NK-92 treated with Interleukin-12 subunit alpha and Interleukin-12 subunit beta, amount 100 ng/mL, for 24 hours (cell line): ENCODE data around the gene SLC24A3.

Source experiments
- DNase-seq: peaks from one replicate; lab custom pipeline; 2025; lab: John Stamatoyannopoulos, UW

SLC24A3 gene

DNA sequence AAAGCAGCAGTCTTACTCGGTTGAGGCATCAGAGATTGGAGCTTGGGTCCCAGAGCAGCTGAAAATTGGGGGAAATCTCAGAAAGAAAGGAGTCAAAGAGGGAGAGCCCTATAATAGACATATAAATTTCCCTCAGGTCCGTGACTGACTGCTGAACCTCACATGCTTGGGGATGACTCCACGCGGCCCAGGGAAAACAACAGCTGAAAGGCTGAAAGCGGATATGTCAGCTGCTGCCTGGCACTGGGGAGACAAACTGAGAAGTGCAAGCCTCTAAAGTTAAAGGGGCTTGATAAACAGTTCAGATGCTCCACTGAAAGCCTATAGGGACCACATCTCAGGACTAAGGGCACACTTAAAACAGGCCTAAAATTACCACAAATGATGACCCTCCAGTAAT lies 289.7 kb downstream of the SLC24A3 start:
- no peak for DNase-seq

DNA sequence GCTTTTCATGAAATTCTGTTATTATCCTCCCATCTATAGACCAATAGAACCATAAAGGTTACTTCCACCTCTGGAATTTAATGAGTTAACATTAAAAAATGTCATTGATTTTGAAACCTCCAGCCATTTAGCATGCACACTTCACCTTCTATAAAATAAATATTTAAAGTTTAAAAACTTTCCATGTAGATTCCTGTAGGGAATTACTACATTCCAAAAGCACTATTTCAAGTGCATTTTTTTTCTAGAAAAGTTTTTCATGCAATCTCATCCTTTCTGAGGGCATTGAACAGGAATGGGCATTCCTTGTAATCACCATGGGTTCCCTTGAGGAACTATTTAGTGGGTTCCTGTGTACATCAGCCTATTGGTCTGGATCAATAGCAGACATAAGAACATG lies 291.8 kb downstream of the SLC24A3 start:
- DNase-seq = no peak

DNA sequence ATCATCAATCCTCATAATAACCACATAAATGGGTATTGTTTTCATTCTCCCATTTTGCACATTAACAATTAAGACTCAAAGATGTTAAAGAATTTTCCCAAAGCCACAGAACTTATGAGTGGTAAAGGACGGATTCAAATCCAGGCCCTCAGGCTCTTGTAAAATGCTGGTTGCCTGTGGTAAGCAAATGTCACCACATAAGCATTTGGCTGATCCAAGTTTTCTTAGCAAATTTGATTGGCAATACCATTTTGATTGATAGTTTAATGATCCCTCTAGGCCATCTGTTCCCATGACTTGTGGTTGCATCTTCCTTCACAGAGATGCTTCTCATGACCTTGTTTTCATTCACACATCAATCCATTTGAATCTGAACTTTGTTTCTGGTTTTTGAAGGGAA lies 293.6 kb downstream of the SLC24A3 start:
- no peak for DNase-seq

DNA sequence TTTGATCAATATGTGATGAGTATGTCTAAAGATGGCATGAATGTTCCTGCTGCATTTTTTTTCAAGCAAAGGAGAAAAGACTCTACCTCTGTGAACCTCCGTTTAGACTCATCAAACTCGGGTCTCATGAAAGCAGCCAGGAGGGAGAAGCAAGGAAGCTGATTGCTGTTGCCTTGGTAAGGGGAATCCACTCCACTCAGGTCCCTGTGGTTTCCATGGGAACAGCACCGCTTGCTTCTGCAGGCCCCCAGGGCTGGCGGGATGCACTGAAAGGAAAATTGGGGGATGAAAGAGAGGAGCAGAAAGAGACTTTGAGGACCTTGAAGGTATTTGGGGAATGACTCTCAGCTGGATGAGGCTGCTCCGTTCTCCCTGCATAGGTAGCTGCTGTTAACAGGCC lies 296.0 kb downstream of the SLC24A3 start:
- no peak for DNase-seq

DNA sequence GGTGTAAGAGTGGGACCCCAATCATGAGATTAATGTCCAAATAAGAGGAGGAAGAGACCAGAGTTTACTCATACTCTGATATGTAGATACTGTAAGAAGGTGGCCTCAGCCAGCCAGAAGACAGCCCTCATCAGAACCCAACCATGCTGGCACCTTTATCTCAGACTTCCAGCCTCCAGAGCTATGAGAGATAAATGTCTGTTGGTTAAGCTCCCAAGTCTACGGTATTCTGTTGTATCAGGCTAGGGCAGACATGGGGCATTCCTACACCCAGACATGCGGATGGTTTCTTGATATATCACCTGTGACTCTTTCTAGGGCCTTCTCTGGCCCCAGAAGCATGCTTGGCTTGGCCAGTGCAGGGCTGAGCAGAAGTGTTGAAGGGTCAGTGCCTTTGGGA lies 298.2 kb downstream of the SLC24A3 start:
- no peak for DNase-seq

DNA sequence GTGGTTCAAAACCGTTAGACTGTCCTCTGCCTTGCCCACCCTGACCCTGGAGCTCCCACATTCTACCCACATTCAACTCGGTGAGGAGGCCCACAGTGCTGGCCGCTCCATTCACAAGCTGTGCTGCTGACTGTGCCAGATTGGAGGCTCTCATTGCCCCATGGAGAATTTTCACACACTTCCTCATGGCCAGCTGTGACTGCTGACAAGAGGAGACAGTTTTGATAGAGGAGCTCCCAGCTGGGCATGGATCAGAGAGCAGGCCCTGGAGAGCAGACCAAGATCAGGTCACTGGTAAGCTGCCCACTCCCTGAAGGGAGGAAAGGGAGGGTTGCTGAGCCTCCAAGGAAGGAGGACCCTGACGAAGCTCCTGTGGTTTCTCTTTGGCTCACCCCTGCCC lies 299.5 kb downstream of the SLC24A3 start:
- DNase-seq = no peak

DNA sequence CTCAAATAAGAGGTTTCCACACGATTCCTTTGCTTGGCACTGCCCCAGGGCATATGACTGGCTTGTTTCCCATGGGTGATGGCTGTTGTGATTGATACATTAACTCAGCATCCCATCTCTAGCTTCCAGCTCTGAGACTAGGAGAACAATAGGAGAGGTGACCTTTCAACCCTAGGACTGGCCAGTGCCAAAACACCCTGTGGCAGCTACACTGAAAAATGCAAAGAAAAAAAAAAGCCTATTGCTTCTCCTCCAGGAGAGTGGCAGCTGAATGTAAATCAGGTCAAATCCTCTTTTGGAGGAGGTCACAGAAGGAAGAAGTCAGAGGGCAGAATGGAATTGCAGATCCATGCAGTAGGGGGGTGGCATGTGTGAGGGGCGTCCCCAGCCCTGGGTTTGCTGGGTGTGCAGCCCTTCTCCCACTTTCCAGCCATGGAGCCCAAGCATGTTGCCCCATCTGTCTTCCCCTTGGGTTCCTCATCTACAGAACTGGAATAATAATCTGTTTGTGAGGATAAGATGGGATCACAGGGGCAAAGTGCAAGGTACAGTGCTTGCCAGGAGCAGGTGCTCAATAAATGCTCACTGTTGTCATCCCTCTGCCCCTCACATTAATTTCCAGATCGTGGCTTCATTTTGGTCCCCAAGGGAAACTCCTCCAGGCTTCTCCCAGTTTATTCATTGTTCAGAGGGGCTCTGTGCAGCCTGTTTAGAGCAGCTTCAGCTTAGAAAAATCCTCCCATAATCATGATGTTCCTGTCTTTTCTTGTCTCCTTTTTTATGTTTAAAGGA lies 300.6 kb downstream of the SLC24A3 start:
- no peak for DNase-seq

DNA sequence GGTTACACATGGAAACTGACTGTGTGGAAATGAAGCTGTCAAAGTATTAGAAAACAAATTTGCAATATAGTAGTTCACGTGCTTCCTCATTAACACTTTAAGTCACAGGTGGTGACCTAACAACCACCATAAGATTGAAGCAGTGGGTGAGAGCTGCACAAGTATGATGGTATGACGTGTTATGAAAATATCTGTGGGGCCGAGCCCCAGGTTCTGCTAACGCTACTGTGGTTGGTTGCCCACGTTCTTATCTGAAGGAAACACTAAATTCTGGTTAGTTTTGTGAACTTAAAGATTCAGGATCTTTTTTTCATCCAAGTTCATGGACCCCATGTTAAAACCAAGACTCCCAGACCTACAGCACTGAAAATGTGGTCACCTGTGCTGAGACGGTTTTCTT lies 302.6 kb downstream of the SLC24A3 start:
- no peak for DNase-seq

DNA sequence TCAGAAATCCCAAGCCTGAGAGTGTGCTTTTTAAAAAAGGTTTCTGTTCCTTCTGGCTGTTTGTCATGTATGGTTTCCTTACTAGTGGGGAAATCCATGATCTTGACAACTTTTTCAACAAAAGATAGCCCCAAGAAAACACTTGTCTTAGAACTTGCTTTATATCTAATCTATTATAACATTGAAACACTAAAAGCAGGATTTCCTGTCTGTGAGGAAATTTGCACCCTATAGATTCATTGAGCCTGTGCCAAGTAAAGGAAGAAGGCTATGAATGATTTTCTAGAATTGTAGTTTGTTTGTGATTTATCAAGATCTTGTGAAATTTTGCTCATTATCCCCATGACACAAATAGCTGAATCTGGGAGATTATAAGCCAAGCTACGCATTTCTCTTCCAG lies 307.0 kb downstream of the SLC24A3 start:
- no peak for DNase-seq

DNA sequence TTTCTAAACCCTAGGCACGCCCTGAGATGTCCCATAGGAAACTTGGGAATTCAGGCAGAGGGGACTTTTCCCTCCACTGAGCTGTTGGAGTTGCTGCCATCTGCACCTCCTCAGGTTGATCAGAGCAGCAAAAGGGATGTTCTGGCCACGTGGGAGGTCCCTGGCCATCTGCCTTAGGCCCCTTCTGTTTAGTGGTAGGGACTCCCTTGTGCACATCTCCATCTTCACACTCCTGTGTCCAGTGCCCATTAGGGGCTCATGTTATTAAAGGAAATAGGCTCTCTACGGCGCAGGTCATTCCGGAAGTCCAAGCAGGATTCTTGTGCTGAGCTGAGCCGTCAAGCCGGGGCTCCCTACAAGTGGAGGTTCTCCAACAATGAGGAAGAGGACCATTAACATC lies 307.8 kb downstream of the SLC24A3 start:
- DNase-seq = no peak

DNA sequence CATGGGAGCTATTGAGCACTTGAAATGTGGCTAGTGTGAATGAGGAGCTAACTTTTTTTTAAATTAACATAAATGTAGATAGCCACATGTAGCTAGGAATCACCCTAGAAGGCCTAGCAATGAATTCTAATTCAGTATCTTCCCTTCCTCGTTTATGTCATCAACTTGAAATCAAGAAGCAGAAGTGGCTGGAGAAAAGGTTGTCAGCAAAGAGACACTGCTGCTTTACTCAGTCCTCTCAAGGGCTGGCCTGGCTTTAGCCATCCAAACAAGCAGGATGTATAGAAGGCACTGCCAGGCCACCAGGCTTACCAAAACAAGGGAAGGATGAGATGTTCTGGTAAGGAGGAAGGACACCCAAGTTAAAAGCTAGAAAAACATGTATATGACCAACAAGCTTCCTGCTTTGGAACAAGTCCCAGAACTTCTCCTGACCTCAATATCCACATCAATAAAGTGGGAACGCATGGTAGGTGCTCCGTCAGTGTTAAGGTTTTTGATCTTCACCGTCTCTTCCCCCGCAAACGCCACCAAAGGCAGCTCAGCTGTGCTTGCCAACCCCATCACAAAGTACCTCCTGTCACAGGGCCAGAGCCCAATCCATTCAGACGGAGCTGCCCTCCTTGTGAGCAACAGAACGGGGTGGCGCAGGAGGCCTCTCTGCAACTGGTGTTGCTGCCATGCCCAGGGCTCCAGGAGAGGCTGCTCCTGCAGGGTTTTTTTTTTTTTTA lies 309.8 kb downstream of the SLC24A3 start:
- DNase-seq = no peak

DNA sequence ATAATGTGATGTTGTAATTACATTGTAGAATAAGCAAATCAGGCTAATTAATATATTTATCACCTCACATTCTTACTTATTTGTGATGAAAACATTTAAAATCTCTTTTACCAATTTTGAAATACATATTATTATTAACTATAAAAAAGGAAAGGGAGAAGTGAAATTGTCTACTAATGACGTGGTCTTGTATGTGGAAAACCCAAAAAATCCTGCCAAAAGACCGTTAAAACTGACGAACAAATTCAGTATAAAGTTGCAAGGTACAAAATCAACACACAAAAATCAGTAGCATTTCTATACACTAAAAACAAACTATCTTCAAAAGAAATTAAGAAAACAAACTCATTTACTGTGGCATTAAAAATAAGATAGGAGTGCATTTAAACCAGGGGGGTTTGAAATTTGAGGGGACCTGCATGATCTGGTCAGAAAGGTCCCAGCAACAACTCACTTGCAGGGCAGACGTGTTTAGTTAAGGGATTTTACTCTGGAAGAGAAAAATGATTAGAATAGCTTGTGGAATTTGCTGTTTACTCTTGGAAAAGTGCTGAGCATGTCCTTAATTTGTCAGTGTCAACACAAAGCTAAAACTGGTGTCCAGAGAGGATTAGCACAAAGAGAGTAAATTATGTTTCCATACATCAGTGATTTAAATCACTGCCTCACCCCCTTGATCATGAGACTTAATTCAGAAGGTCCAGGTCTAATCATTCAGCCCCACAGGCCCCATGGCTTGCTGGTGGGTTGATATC lies 310.6 kb downstream of the SLC24A3 start:
- DNase-seq = no peak

DNA sequence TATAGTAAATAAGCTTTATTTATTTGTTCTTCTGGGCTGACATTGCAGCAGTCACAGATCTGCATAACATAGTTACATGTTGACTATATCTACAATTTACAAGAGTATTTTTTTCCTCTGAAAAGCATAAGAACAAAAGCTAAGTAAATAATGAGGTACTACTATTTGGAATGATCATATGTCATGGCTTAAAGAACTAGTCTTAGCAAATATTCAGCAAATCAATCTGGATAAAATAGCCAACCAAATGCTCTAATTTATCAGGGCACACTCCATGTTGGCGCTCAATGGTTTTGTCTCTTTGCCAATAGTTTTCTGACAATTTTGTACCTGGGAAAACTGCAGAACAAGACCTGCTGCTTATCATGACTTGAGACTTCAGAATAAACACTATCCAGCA lies 312.2 kb downstream of the SLC24A3 start:
- DNase-seq = no peak

DNA sequence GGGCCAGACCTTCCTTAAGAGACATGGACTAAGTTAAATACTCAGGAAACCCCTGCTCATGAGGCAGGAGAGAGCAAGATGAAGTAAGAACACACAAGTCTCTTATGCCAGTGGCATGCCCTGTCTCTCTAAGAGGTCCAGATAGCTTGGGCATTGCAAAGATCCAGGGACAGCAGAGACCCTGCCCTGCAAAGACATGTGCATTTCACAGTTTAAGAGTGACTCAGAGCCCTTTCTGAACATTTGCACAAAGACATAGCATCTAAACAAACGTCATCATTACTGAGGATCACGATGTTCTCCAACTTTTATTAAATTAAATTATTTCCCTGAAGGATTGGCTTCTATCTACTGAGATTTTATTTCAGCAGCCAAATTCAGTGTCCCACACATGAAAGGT lies 315.1 kb downstream of the SLC24A3 start:
- no peak for DNase-seq

DNA sequence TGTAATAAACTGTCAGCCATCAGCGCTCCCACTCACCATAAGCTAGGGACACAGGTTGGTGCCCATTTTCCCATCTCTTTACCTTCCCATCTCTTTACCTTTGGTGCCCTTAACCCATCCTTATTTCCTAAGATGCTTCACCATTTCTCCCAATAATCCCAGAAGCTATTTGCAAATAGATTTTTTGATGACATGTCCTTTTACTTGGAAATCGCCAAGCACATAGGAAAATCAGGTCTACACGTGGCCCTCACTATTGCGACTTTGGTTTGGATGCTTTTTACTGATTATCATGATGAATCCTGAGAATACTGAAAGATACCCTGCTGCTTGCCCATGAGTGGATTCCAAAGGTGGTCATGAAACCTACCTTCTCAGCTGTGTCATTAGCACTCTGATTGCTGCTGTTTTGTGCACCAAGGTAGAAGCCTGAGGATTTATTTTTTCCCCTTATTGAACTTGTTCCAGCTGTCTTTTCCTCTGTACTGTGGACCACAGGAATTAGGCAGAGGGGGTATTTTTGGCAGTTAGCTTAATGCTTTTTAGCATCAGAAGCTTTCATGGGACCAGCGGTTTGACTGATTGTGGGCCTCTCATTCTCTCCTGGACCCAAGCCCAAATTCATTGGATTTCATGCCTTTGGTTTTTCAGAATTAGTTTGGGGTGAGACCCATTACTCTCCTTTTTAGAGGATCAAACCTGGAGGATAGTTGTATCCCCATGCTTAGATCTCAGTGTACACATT lies 316.0 kb downstream of the SLC24A3 start:
- no peak for DNase-seq

DNA sequence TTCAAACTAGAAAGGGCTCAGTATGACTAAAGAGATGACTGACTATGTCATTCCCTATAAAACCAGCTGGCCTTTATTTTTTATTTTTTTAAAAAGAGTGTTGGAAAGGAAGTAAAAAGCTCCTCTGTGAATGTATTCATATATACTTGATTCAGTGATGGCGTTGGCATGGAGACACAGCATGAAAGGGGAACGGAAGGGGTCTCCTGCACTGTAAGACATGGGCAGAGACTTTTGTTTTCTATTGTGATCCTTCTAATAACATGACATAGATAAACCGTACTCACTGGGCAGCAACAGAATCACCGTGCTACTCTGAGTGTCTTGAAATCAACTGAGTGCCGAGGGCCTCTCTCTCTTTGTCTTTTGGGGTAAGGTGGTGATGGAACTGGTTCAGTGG lies 317.6 kb downstream of the SLC24A3 start:
- no peak for DNase-seq

DNA sequence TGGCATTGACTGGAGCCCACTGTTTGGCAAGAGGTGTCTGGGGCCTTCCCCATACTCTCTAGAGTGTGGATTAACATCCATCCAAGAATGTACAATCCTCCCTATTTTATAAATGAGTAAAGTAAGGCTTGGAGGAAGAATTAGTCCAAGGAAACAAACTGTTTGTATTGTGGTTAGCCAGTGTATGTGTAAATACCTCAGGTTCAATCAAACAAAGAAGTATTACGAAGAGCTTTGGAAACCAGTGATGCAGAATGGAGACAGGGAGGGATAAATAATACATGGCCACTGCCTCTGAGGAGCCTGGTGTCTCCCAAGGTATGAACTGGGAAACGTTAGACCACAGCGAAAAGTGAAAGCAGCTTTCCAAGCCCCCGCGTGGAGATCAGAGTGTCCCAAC lies 319.0 kb downstream of the SLC24A3 start:
- no peak for DNase-seq

DNA sequence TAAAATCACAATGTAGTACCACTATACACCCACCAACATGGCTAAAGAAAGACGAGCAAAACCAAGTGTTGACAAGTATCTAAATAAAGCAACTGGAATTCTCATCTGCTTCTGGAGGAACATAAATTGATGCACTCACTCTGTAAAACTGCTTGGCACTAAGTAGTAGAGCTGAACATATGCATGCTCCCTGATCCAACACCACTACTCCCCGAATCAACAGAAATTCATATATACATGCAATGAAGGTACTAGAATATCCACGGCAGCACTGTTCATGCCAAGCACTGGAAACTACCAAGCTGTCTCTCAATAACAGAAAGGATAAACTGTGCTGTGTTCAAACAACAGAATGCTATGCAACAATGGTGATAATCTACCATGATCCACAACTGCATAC lies 326.1 kb downstream of the SLC24A3 start:
- DNase-seq = no peak

DNA sequence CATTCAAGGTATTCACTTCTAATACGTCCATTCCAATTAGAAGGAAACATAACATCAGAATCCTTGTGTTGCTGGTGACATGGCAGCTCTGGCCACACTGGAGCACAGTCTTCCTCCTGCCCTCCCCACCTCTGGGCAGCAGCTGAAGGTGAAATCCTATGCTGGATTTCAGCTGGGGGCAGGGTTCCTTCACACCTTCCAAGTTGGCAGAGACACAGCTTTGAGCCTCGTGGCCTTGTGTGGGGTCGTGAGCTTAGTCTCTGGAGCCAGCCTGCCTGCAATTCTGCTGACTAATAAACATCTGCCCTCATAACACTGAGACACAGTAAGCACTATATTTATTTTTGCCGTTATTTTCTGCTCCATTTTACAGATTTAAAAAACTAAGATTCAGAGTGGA lies 326.7 kb downstream of the SLC24A3 start:
- DNase-seq = no peak

DNA sequence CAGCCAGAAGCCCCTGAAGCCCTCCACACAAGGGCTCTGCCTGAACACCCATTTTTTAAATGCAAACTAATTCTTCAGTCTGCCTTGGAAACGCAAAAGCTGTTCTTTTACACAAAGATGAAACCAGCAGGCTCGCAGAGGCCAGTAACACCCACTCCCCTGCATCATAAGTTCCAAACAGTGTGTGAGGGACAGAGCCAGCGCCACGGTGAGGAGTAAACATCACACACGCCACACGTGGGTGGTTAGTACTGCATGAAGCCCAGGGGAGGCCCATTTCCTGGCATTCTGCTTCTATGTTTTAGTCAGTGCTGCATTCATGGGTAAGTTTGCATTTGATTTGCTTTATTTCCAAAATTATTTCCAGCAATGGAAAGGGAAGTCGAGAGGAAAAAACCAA lies 327.9 kb downstream of the SLC24A3 start:
- DNase-seq = no peak

DNA sequence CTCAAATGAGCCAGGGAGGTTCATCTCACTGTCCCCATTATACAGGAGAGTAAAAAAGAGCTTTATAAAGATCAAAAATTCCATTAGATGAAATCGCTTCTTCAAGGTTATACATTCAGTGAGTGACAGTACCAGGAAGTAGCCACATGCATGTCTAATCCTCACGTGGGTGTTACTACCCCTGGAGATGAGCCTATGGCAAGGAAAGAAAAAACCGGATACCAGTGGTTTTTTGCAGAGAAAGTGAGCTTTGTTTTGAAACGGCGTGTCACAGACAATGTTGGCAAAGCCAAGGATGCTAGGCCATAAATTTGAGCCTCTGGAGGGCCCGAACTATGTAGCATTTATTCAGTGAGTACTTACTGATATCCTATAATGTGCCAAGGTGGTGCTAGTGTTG lies 330.7 kb downstream of the SLC24A3 start:
- no peak for DNase-seq

DNA sequence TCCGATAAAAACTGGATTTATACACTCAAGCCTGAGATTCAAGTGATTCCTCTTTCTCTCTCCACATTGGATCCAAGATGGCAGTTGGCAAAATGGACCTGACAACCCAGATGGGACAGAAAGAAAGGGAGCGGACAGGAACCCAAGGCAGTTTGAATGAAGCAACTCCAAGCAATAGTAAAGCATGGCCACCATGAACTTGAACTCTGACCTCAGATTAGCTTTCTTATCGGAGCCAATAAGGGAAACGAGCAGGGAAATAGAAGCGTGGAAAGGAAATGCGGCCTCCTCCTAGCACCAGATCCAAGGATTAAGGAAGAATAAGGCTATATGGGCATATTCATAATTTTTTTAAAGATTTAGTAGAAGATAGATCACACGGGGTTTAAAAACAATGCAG lies 332.2 kb downstream of the SLC24A3 start:
- DNase-seq = no peak
